Right lobe of liver (tissue), 4 donors: Measurements from ENCODE around the gene CAPN12.

Experiments used
- CTCF ChIP-seq, 4 donors: fragments of 200-600 bp in 3 of 4; fragments of 450-650 bp in 1 of 4; IDR thresholded peaks; one replicate each; pipeline versions ENCODE4 v1.5.1 to v1.8.0; 2016 to 2022; ENCODE audit warnings: antibody characterized with exemption in 4 of 4, mild to moderate bottlenecking in 2 of 4
- POLR2A ChIP-seq: fragments of 450-650 bp; IDR thresholded peaks from one replicate; pipeline ENCODE4 v1.6.1; 2017; ENCODE audit warnings: antibody characterized with exemption, mild to moderate bottlenecking
- donor health status: DM: no; HTN: no; CAD: no.
- donor health status: DM: no; HTN: no; CAD: no.
- donor health status: DM: no; HTN: yes; CAD: no.

GRCh38 chr19:38690832-38691231 is 53.4 kb downstream of the CAPN12 start:
- no peak for TF ChIP-seq POLR2A
- no peak for TF ChIP-seq CTCF (IDR thresholded peaks at IDR 0.05)
